PC-3 (cell line): ENCODE data around the gene ERGIC1.

ENCODE experiments used
- EZH2 ChIP-seq: fragments of 300-600 bp; sonication (generic); IDR thresholded peaks from one replicate; pipeline ENCODE4 v1.6.1; 2017; ENCODE audit warnings: antibody characterized with exemption, mild to moderate bottlenecking, low read length; ENCODE audit not compliant: unreplicated experiment
- TF ChIP-seq, protein P1 (sequence below): fragments of 300-600 bp; sonication (generic); conservative IDR thresholded peaks from 2 replicates; pipeline ENCODE4 v1.5.1; 2017; ENCODE audit warnings: antibody characterized with exemption, low read depth, mild to moderate bottlenecking, low read length

- TF ChIP-seq, protein P1, sequence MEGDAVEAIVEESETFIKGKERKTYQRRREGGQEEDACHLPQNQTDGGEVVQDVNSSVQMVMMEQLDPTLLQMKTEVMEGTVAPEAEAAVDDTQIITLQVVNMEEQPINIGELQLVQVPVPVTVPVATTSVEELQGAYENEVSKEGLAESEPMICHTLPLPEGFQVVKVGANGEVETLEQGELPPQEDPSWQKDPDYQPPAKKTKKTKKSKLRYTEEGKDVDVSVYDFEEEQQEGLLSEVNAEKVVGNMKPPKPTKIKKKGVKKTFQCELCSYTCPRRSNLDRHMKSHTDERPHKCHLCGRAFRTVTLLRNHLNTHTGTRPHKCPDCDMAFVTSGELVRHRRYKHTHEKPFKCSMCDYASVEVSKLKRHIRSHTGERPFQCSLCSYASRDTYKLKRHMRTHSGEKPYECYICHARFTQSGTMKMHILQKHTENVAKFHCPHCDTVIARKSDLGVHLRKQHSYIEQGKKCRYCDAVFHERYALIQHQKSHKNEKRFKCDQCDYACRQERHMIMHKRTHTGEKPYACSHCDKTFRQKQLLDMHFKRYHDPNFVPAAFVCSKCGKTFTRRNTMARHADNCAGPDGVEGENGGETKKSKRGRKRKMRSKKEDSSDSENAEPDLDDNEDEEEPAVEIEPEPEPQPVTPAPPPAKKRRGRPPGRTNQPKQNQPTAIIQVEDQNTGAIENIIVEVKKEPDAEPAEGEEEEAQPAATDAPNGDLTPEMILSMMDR: no peak
- no peak for TF ChIP-seq EZH2
Measured at GRCh38 chr5:172857982-172858381, 23.9 kb downstream of the ERGIC1 start.
